GM18861 (cell line): ENCODE measurements around the gene FYN.

Source experiments
- ATAC-seq: cut with Tn5 transposase; IDR thresholded peaks from one replicate; pipeline ENCODE4 v1.9.1; 2021; ENCODE audit not compliant: unreplicated experiment

FYN gene

GRCh38 chr6:111809766-111810165 is 63.5 kb downstream of the FYN start:
- ATAC-seq = no peak

- no peak for ATAC-seq
Observed at GRCh38 chr6:111809264-111809663, 64.0 kb downstream of the FYN start.

GRCh38 chr6:111808493-111808892 is 64.8 kb downstream of the FYN start:
- no peak for ATAC-seq

DNA sequence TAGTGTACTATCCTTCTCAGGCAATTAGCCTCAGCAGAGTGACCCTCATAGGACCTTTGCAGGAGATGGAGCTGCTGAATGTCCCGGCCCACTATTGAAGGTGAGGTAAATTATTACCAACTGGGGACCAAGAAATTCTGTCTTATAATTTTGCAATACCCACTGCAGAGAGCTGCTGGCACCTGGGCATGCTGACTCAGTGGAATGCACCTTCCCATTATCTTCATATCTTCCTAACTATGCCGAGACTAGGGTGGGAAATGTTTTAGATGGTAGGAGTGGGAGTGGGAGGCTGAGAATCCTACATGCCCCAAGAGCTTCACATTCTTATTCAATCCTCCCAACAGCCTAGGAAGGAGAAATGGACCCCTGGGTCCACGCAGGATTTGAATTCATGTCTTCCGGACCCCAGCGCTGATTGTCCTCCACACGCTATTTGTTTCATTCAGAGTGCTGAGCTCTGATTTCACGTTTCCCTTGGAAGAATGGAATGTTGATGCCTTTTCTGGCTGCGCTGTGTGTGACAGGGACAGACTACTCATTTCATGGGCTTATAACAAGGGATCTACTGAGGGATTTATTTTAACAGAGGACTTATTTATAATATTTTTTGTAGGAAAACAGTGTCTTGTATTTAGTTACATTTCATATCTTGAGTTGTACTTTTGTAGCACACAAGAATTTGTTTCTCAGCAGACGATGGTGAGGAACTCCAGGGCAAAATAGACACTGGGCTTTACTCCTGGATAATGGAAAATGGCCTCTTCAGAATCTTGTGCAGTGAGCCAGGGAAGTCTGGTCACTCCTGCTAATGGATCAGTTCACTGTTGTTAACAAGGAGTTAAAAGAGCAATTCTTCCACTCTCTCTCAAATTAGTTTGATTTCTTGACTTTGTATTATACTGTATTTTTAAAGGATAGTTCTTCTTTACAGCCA is 66.4 kb downstream of the FYN start:
- ATAC-seq = no peak

- ATAC-seq = no peak
Observed at GRCh38 chr6:111806165-111806547, 67.1 kb downstream of the FYN start.

- peak; percentile 42 for ATAC-seq
Observed at GRCh38 chr6:111805511-111806164, 67.6 kb downstream of the FYN start.

DNA sequence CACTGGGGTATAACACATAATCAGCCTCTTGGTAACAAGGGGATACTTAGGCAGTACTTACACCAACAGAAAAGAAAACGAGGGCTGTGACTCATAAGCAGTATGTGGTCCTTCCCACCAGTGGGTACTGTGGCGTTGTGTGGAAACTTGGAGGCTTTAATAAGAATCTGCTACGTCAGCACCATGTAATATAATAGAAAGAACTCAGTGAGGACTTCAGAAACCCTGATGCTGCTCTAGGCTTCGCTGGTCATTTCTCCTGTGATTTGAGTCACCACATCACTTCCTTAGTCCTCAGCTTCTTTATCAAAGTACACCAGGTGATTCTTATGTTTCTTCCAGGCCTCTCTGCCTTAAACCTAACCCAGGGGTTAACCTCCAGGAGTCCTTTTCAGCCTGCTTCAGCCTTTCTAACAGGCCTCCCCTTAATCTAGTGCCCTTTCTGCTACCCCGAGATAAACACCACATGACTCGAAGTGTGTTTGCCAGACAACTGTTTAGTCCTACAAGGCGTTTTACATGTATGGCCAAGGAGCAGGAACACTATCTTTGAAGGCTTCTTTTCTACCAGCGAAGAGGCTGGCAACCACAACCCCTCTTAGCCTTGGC is 68.5 kb downstream of the FYN start:
- peak; percentile 65 for ATAC-seq

DNA sequence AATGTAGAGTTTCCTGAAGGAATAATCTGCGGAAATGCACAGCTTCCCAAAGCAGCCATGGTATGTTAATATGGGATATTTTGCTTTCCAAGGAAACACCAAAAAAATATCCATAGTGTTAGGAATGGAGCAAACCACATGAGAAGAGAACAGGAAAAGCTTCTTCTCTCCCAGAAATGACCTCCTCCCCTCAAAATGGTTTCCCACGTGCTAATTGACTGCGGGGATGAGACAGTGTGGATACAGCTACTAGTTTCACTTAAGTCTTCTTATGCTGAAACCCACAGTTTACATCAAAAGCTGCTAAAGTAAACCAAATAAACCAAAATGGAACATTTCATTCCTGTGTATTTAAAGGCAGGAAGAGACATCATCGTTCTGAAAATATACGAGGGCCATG is 69.4 kb downstream of the FYN start:
- ATAC-seq = no peak

DNA sequence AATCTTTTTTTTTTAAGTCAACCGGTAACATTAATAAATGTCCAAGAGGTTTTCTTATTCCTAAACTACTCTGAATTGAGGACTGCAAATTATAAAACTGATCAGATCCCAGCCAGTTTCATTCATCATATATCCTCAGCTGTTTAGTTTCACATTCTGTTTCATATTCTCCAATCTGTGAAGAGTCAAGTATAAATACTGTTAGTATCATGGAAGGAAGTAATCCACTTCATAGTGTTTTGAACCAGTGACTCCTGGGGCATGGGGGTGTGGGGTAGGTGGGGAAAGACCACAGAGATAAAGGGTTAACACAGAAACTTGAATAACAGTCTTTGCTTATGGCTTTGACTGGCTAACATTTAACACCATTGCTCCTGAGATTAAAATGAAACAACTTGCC is 69.9 kb downstream of the FYN start:
- no peak for ATAC-seq

DNA sequence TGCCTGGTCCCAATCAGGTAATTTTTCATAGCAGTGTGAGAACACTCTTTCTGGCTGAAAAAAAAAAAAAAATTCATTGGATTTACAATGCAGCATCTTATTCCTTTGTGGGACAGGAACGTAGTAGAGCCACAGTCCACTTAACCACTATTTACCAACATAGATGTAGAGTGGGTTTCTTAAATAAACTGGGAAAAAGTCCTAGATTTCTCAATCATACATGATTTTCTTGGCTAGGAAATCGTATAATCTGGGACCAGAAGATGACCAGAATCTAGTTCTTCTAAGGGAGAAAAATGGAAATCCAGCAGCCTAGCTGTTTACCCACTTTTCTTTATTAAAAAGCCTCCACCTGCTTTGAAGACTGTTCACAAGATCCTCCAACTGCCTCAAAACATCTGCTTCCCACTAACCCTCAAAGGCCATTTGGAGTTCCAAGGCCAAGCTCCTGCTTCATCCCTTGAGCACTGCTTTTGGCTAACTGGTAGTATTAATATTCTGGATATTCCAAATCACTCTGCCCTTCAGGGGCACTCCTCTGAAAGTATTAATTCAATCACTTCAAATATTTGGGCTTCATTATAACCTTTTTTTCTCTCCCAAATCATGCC is 70.4 kb downstream of the FYN start:
- ATAC-seq = no peak

DNA sequence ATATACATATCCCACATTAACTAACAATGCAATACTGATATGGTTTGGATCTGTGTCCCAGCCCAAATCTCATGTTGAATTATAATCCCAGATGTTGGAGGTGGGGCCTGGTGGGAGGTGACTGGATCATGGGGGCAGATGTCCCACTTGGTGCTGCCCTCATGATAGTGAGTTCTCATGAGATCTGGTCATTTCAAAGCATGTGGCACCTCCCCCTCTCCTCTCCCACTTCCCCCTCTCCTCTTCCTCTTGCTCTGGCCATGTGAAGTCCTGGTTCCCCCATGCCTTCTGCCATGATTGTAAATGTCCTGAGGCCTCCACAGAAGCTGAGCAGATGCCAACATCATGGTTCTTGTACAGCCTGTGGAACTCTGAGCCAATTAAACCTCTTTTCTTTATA is 71.2 kb downstream of the FYN start:
- no peak for ATAC-seq

GRCh38 chr6:111800821-111801220 is 72.4 kb downstream of the FYN start:
- ATAC-seq = no peak

- ATAC-seq = no peak
Observed at GRCh38 chr6:111800259-111800765, 72.9 kb downstream of the FYN start.

GRCh38 chr6:111799576-111800258 is 73.5 kb downstream of the FYN start:
- ATAC-seq = no peak

- ATAC-seq = no peak
Observed at GRCh38 chr6:111798281-111798725, 74.9 kb downstream of the FYN start.

DNA sequence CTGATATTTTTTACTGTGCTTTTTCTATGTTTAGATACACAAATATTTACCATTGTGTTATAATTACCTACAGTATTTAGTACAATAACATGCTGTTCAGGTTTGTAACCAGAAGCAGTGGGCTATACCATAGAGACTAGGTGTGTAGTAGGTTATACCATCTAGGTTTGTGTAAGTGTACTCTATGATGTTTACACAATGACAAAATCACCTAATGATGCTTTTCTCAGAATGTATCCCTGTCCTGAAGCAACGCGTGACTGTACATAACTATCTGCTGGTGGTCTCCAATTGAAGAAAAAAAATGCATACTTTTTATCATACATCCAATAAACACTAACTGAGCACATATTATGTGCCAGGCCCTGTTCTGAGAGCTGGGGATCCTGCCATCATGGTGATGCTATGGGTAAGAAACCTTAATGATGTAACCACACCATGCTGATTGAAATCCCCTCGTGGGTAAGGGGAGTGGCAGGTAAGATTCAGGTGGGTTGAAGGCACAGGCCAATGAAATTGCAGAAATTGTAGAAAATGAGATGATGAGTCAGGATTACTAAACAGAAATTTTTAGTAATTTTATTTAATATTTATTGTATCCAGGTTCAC is 76.8 kb downstream of the FYN start:
- no peak for ATAC-seq

DNA sequence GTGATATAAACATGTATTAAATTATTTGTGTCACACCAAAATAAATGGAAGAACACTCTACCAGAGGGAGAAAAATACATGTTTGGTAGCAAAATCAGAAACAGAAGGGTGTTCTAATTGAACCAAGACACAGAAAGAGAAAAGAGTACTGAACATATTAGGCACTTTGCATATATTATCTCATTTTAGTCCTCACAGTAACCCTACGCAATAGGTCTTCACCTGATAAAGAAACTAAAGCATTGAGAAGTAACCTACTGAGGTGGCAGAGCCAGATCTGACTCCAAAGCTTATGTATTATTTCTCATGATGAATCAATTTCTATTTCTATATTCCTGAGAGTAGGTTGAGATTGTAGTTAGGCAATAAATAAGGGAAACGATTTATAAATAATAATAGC is 77.7 kb downstream of the FYN start:
- no peak for ATAC-seq

DNA sequence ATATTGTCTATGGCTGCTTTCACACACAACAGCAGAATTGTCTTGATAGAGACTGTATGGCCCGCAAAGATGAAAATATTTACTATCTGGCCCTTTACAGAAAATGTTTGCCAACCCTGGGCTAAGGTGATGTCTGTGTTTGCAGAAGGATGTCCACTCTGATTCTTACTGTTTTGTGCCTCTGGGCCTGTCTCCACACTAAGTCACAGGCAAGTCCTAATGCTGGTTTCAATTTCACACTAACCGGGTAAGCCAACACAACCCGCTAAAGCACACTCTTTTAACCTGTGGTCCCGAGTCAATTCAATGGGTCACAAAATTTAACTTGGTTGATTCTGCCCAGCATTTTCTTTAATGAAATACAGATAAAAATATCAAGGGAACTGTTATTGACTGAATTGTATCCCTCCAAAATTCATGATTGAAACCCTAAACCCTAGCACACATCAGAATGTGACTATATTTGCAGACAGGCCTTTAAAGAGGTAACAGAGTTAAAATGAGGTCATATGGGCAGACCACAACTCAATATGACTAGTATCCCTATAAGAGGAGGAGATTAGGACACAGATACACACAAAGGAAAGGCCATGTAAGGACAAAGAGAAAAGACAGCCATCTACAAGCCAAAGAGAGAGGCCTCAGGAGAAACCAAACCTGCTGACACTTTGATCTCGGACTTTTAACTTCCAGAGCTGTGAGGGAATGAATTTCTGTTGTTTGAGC is 78.4 kb downstream of the FYN start:
- ATAC-seq = no peak

GRCh38 chr6:111794300-111794699 is 79.0 kb downstream of the FYN start:
- ATAC-seq = no peak

GRCh38 chr6:111793711-111794111 is 79.5 kb downstream of the FYN start:
- ATAC-seq = no peak
